OCI-LY7 (cell line): ENCODE data around the gene NRCAM. TPM values are rescaled to one million over a fixed set of nuclear protein-coding genes. Genes with fewer than 3 reads are reported as not detected.

Experiments used
- BruUV-seq: library from RNA; stranded (reverse); fragments of 400-500 nt; replicated peaks from 2 replicates; lab custom pipeline; 2021; lab: Mats Ljungman, UMichigan
- CTCF ChIA-PET: fragments of 300-600 bp; sonication (Branson Sonifier 250); formaldehyde crosslinking; loops from one replicate; lab custom pipeline; 2022; ENCODE audit warnings: antibody characterized with exemption; ENCODE audit not compliant: unreplicated experiment; lab: Charles Lee
- POLR2A ChIA-PET: fragments of 300-600 bp; sonication (Branson Sonifier 250); formaldehyde crosslinking; loops from one replicate; lab custom pipeline; 2022; ENCODE audit warnings: antibody characterized with exemption; lab: Charles Lee
- DNase-seq: peaks from one replicate; pipeline ENCODE4 v3.0.0-alpha.2; 2015; ENCODE audit warnings: low spot score
- H2AFZ ChIP-seq: fragments of 200-600 bp; sonication (generic), shearing (Covaris generic); 2 replicates; pipeline ENCODE4 v1.6.1; 2014; ENCODE audit warnings: mild to moderate bottlenecking, antibody characterized with exemption, low read length, moderate library complexity
- H3K27ac ChIP-seq: fragments of 200-600 bp; sonication (generic); 2 replicates; pipeline ENCODE4 v1.5.1; 2014; ENCODE audit warnings: mixed run types, low read depth, mild to moderate bottlenecking, moderate library complexity, low read length, inconsistent platforms; ENCODE audit not compliant: poor library complexity, severe bottlenecking
- H3K36me3 ChIP-seq: fragments of 200-600 bp; sonication (generic); 2 replicates; pipeline ENCODE4 v1.6.1; 2014; ENCODE audit warnings: mild to moderate bottlenecking, antibody characterized with exemption, low read length, moderate library complexity, mixed read lengths; ENCODE audit not compliant: insufficient read depth
- H3K4me1 ChIP-seq: fragments of 200-600 bp; sonication (generic); 2 replicates; pipeline ENCODE4 v1.5.1; 2014; ENCODE audit warnings: mild to moderate bottlenecking, low read length; ENCODE audit not compliant: insufficient read depth, poor library complexity, severe bottlenecking
- H3K4me2 ChIP-seq: fragments of 200-600 bp; sonication (generic); 2 replicates; pipeline ENCODE4 v1.6.1; 2014; ENCODE audit warnings: mild to moderate bottlenecking, low read length
- H3K4me3 ChIP-seq: fragments of 200-600 bp; sonication (generic); 2 replicates; pipeline ENCODE4 v1.5.1; 2014; ENCODE audit warnings: mild to moderate bottlenecking, low read depth, low read length; ENCODE audit not compliant: poor library complexity, severe bottlenecking
- H3K79me2 ChIP-seq: fragments of 200-600 bp; sonication (generic); 2 replicates; pipeline ENCODE4 v1.6.1; 2016; ENCODE audit warnings: low read depth, mild to moderate bottlenecking, low read length, moderate library complexity, mixed read lengths; ENCODE audit not compliant: insufficient read depth
- H3K9me2 ChIP-seq: fragments of 200-600 bp; sonication (generic); 2 replicates; pipeline ENCODE4 v1.6.1; 2016; ENCODE audit warnings: mild to moderate bottlenecking, low read length, mixed read lengths; ENCODE audit not compliant: insufficient read depth
- H3K9me3 ChIP-seq: fragments of 200-600 bp; sonication (generic); 2 replicates; pipeline ENCODE4 v1.6.1; 2014; ENCODE audit warnings: mild to moderate bottlenecking, mixed run types, low read length, mixed read lengths
- H4K20me1 ChIP-seq: fragments of 200-600 bp; sonication (generic); 2 replicates; pipeline ENCODE4 v1.6.1; 2014; ENCODE audit warnings: mild to moderate bottlenecking, antibody characterized with exemption, low read length, moderate library complexity, mixed read lengths; ENCODE audit not compliant: insufficient read depth
- EZH2phosphoT487 ChIP-seq: fragments of 200-600 bp; sonication (generic); IDR thresholded peaks from 2 replicates; pipeline ENCODE4 v1.6.1; 2018; ENCODE audit warnings: low read depth, borderline replicate concordance, mild to moderate bottlenecking, mixed run types, antibody characterized with exemption, low read length, moderate library complexity, mixed read lengths
- intact Hi-C: fragments of 100-400 bp; cut with micrococcal nuclease; formaldehyde crosslinking; loops from one replicate; pipeline ENCODE4 v1.10.0; 2022; ENCODE audit not compliant: unreplicated experiment
- total RNA-seq, 2 experiments: library from RNA; depleted of rRNA in 1 of 2; stranded (reverse); fragments of >200 nt in 1 of 2; shearing (Covaris generic) in 1 of 2; gene quantifications; 2 replicates each; pipeline ENCODE4 v1.2.3, GENCODE V29; 2014 to 2022
- TF ChIP-seq, protein P1 (sequence below): fragments of 200-600 bp; sonication (generic); conservative IDR thresholded peaks from 2 replicates; pipeline ENCODE4 v1.5.1; 2014; ENCODE audit warnings: mild to moderate bottlenecking, antibody characterized with exemption, low read length, moderate library complexity, mixed read lengths

The NRCAM gene
- total RNA-seq, 2 experiments from 2014 or later = not detected

DNA sequence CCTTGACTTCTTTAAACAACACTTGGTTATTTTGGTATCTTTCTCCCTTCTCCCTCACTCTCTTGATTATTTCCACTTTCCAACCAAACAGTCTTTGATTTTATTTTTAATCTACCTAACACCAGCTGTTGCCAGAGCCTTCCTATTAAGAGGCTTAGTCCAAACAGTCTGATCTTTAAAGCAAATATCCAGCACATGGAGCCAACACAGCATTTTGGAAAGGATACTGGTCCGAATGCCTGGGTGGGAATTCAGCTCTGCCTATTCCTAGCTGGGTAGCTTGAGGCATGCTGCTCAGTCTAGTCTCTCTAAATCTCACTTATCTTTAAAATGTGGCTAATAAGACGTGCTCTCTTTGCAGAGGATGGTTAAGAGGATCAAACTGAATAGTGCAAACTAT, 129.3 kb downstream of the NRCAM start:
- POLR2A ChIA-PET = interaction anchor here (1.6 kb wide), 1 partner anchor 18 kb away, joined by 4 read pairs; no protein-coding TSS in a partner anchor
- Histone ChIP-seq H3K27ac (no peak overlapping the region), H3K9me3 (no peaks in the 10 kb centered on the region), H3K9me2 (no peaks in the 10 kb centered on the region), H3K4me3 (no peak overlapping the region), H4K20me1 (no peaks in the 10 kb centered on the region), H3K79me2 (no peaks in the 10 kb centered on the region), H3K36me3 (no peaks in the 10 kb centered on the region), H3K4me1 (no peaks in the 10 kb centered on the region), H2AFZ (no peak overlapping the region), H3K4me2 (no peak overlapping the region)
- CTCF ChIA-PET = no interaction called here
- DNase-seq = no peak
- TF ChIP-seq, protein P1, sequence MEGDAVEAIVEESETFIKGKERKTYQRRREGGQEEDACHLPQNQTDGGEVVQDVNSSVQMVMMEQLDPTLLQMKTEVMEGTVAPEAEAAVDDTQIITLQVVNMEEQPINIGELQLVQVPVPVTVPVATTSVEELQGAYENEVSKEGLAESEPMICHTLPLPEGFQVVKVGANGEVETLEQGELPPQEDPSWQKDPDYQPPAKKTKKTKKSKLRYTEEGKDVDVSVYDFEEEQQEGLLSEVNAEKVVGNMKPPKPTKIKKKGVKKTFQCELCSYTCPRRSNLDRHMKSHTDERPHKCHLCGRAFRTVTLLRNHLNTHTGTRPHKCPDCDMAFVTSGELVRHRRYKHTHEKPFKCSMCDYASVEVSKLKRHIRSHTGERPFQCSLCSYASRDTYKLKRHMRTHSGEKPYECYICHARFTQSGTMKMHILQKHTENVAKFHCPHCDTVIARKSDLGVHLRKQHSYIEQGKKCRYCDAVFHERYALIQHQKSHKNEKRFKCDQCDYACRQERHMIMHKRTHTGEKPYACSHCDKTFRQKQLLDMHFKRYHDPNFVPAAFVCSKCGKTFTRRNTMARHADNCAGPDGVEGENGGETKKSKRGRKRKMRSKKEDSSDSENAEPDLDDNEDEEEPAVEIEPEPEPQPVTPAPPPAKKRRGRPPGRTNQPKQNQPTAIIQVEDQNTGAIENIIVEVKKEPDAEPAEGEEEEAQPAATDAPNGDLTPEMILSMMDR = no peak
- TF ChIP-seq EZH2phosphoT487 = no peak
- intact Hi-C loops = no loop called here
- no TSS peak for BruUV-seq

DNA sequence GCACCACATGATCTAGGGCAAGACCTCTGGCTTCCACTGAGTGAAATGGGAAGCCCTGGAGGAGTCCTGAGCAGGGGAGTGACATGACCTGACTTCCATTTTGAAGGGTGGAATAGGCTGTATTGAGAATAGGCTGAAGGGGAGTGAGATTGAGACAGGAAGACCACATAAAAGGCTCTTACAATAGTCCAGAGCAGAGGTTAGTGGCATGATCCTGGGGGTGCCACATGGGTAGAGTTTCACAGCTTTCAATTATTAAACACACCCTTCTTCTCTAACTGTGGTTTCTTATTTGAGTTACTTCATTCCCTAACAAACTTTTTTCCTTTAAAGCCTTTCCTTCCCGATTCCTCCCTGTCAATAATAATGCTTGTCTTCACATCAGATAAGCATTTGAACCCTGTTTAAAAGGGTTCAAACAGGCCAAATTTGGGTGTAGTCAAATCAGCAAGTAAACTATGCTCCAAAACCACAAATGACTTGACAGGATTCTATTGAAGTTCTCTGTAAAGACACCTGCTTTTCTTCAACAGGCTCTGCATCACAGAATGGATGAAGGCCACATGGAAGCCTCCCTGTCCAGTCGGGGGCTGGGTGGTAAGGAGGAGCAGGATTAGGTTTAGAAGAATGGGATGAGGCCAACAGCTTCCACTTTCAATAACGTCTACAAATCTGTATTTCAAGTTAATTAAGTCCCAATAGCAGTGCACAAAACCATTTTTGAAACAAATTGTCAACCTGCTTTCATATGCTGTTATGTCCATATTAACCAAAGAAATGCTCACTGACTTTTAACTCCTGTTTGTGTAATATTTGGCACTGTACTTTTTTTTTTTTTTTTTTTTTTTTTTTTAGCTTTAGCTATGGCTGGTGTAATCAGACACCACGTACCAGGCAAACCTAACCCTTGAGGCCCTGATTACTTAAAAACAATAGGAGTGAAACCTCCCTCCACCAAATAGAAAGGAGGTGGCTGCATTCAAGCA, 131.9 kb downstream of the NRCAM start:
- intact Hi-C loops = no loop called here
- Histone ChIP-seq H4K20me1 (no peaks in the 10 kb centered on the region), H3K4me3 (no peak overlapping the region), H3K79me2 (no peaks in the 10 kb centered on the region), H3K4me1 (no peaks in the 10 kb centered on the region), H3K9me3 (no peaks in the 10 kb centered on the region), H2AFZ (no peak overlapping the region), H3K4me2 (no peak overlapping the region), H3K27ac (no peak overlapping the region), H3K9me2 (no peaks in the 10 kb centered on the region), H3K36me3 (no peaks in the 10 kb centered on the region)
- ChIA-PET POLR2A (no interaction called here), CTCF (no interaction called here)
- TF ChIP-seq, protein P1 = no peak
- TF ChIP-seq EZH2phosphoT487 = no peak
- DNase-seq = no peak
- no TSS peak for BruUV-seq
